Stimulated activated CD4-positive, alpha-beta T cell treated with anti-CD3 and anti-CD28 coated beads, Interleukin-12 subunit alpha, Interleukin-12 subunit beta, amount 100 ng/mL, for 4 hours (primary cell): Measurements from ENCODE around the gene KRTAP4-8.
"Not testable (repeated sequence)": the region's sequence is repeated elsewhere in the genome, so short reads cannot be mapped to it uniquely, and the experiment has no call there.

Experiments used
- DNase-seq: peaks from one replicate; pipeline ENCODE4 v3.0.0-alpha.2; 2020

KRTAP4-8 gene

DNA sequence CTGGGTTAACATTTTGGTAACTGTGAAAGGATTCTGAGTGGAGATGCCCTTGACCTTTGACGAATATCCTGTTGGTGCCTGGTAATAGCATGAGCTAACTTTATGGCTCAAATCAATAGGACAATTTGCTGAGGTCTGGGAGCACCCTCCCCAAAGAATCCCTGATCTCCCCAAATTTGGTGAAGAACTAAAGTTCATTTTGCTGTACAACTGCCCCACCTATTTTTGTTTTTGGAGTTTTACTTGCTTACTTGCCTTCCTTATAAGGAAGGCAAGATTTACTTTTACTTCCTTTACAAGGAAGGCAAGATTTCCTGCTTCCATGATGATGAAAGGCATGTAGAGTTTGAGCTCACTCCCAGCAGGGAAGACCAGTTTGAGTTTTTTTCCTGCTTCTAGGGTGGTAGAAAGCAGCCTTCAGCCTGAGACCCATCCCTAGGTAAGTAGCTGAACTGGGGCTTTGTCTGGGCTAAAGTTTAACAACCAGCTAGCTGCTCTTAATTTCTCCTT lies 10.1 kb upstream of the KRTAP4-8 start:
- no peak for DNase-seq

DNA sequence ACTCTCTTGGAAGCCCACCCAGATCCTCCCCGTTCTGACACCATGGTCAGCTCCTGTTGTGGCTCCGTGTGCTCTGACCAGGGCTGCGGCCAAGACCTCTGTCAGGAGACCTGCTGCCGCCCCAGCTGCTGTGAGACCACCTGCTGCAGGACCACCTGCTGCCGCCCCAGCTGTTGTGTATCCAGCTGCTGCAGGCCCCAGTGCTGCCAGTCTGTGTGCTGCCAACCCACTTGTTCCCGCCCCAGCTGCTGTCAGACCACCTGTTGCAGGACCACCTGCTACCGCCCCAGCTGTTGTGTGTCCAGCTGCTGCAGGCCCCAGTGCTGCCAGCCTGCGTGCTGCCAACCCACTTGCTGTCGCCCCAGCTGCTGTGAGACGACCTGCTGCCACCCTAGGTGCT lies 7.4 kb upstream of the KRTAP4-8 start, which contains the start of gene KRTAP4-9:
TSS of gene KRTAP4-9 (plus strand) at position 43 of the 400 bp plus-strand sequence. CDS start at position 43, 0 bp downstream.
- DNase-seq, result not testable (repeated sequence)

DNA sequence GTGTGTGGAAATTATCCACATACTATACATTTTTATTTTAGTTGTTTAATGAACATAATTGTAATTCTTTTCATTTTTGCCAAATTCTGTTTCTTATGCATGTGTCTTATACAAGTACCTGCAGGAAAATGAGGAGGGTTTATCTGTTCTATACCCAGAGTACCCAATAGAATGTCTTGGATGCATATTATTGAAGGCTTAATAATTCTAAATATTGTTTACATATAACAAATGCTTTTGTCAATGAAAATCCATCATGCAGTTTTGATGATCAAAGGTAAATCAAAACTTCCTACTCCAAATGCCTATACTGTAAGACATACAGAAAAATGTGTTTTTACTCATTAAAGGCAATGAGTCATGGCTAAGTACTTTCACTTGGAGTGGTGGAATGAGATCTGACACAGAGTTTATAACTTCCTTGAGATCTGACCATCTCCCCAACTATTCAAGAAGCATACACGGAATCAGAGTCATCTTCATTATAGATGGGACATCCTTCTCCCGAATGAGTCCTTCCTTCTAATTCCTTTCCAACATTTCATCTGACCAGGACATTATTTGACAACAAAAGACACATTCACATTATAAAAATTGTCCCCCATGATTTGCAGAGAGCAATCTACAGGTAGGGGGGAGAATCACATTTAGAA lies 6.6 kb upstream of the KRTAP4-8 start:
- DNase-seq, result not testable (repeated sequence)

DNA sequence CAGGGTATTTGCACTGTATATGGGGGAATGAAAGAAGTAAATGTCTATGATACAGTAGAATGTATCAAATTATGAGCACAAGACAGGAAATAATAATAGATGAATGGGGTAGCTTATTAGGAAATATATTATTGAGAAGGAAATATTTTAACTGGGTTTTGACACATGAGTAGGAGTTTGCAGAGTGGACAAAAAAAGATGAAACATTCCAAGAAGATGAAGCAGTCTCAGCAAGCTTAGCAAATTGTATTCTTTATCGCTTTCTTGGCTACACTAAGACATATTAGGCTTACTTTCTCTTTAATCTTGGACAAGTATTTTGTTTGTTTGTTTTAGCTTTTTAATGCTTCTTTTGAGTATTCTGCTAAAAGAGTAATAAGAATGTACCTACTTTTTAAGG lies 6.0 kb upstream of the KRTAP4-8 start:
- DNase-seq, result no peak

DNA sequence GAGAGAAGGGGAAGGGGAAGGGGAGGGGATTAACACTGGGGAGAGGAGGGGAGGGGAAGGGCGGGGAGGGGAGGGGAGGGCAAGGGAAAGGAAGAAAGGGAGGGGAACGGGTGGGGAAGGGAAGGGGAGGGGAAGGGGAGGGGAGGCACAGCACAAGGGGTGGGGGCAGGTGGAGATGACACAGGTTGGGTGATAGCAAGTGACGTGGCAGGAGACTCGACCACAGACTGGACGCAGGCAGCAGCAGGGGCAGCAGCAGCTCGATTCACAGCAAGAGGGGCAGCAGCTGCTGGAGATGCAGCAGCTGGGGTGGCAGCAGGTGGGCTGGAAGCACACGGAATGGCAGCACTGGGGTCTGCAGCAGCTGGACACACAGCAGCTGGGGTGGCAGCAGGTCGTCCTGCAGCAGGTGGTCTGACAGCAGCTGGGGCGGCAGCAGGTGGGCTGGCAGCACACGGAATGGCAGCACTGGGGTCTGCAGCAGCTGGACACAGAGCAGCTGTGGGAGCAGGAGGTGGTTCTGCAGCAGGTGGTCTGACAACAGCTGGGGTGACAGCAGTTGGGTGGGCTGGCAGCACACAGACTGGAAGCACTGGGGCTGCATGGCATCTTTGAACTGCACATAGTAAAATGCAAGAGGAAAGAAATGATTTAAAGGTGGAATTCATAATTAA lies 3.8 kb upstream of the KRTAP4-8 start, which contains the start of gene KRTAP4-16:
TSS of gene KRTAP4-16 (minus strand) at position 624 of the 674 bp plus-strand sequence. CDS start at position 624, 0 bp downstream.
- DNase-seq, result no peak

DNA sequence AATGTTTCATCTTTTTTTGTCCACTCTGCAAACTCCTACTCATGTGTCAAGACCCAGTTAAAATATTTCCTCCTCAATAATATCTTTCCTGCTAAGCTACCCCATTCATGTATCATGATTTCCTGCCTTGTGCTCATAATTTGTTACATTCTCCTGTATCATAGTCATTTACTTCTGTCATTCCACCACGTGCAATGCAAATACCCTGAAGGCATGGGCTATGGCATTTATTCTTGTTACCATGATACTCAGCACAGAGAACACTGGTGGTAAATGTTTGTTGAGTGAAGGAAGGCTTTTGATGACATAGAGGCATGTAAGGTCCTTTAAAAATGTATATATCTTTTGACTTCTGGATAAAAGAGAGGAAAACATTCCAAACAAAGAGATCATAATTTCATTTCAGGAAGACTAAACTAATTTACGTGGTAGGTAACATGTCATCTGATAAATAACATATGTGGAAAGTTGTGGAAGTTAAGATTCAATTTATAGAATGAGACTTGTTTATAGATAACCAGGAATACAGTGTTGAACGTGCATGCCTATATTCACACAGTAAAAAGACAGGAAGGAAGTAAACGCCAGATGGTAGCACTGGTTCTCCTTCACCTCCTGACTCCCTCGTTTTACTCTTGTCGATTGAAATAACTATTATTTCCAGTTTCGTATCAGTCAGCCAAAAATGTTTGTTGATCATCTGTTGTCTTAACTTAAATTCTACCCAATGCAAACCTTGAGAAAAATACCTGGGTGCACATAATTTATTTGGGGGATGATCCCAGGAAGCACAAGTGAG lies 1.9 kb upstream of the KRTAP4-8 start:
- not testable (repeated sequence) for DNase-seq

DNA sequence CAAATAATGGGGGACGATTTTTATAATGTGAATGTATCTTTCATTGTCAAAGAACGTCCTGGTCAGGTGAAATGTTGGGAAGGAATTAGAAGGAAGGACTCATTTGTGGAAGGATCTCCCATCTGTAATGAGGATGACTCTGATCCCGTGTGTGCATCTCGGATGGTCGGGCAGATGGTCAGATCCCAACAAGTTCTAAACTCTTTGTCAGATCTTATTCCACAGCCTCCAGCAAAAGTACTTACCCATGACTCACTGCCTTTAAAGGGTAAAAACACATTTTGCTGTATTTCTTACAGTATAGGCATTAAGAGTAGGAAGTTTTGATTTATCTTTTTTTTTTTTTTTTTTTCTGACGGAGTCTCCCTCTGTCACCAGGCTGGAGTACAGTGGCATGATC lies 539 bp upstream of the KRTAP4-8 start:
- DNase-seq, result no peak

DNA sequence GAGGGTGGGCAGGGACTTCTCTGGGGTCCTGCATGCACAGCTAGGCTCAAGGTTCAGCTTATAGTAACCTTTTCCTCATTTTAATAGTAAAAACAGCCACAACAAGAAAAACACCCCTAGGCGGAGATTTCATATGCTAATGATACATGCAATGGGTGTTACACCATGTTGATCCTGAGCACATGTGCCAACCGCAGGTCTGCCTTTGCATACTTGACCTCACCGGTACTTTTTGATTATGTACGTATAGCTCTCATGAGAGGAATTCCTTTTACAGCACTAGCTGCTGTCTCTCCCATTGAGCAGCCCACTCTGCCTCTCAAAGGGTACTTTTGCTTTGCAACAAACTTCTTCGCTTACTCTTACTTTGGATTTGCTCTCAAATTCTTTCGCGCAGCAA lies 1.9 kb downstream of the KRTAP4-8 start:
- no peak for DNase-seq

DNA sequence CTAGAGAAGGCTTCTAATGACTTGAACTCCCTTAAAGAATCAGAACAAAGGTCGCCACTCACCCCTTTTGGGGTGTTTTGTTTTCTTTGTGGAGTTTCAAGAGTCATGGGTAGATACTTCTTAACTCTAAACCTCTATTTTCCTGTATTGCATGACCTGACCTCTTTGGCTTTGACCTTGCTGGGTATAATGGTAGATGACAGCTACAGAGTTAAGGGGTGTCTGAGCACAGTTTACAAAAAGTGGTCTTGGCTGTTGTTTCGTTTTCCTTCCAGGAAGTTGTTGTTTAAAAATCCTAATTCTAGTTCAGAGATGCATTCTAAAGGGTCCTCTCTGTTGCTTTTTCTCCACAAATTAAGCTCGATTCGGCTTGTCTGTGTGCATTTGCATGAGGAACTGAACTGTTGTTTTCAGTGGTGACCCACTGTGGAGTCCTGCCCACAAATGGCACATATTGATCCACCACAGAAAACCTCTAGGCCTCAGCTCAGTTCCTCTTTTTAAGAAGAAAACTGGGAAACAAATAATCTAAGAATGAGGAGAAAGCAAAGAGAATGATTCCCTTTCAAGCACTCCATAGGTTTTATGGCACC lies 9.1 kb downstream of the KRTAP4-8 start:
- not testable (repeated sequence) for DNase-seq

DNA sequence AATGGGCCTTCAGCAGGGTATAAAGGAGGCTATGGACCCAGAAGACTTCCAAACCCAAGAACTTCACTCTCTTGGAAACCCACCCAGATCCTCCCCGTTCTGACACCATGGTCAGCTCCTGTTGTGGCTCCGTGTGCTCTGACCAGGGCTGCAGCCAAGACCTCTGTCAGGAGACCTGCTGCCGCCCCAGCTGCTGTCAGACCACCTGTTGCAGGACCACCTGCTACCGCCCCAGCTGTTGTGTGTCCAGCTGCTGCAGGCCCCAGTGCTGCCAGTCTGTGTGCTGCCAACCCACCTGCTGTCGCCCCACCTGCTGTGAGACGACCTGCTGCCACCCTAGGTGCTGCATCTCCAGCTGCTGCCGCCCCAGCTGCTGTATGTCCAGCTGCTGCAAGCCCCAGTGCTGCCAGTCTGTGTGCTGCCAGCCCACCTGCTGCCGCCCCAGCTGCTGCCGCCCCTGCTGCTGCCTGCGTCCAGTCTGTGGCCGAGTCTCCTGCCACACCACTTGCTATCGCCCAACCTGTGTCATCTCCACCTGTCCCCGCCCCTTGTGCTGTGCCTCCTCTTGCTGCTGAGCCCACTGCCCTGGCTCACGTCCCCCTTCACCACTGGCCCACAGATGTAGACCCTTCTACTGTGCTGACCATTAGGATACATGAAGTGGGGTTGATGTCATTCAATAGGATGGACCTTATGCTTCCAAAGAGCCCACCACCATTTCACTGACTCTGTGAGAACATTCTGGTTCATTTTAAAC lies 13.7 kb downstream of the KRTAP4-8 start, which contains the start of gene KRTAP4-7:
TSS of gene KRTAP4-7 (plus strand) at position 51 of the 757 bp plus-strand sequence. CDS start at position 108, 57 bp downstream.
- not testable (repeated sequence) for DNase-seq

DNA sequence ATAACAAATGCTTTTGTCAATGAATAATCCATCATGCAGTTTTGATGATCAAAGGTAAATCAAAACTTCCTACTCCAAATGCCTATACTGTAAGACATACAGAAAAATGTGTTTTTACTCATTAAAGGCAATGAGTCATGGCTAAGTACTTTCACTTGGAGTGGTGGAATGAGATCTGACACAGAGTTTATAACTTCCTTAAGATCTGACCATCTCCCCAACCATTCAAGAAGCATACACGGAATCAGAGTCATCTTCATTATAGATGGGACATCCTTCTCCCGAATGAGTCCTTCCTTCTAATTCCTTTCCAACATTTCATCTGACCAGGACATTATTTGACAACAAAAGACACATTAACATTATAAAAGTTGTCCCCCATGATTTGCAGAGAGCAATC lies 14.5 kb downstream of the KRTAP4-8 start:
- DNase-seq, result not testable (repeated sequence)

DNA sequence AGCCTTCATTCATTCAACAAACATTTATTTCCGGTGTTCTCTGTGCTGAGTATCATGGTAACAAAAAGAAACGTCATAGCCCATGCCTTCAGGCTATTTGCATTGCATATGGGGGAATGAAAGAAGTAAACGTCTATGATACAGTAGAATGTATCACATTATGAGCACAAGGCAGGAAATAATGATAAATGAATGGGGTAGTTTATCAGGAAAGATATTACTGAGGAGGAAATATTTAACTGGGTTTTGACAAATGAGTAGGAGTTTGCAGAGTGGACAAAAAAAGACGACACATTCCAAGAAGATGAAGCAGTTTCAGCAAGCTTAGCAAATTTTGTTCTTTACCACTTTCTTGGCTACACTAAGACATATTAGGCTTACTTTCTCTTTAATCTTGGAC lies 15.3 kb downstream of the KRTAP4-8 start:
- DNase-seq, result no peak

DNA sequence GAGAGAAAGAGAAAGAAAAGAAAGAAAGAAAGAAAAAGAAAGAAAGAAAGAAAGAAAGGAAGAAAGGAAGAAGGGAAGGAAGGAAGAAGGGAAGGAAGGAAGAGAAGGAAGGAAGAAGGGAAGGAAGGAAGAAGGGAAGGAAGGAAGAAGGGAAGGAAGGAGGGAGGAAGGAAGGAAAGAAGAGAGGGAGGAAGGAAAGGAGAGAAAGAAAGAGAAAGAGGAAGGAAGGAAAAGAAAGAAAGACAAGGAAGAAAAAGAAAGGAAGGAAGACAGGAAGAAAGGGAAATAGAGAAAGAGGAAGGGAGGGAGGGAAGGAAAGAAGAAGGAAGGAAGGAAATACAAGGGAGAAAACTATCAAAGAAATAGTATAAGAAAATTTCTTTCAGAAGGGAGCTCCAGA lies 21.2 kb downstream of the KRTAP4-8 start:
- no peak for DNase-seq

DNA sequence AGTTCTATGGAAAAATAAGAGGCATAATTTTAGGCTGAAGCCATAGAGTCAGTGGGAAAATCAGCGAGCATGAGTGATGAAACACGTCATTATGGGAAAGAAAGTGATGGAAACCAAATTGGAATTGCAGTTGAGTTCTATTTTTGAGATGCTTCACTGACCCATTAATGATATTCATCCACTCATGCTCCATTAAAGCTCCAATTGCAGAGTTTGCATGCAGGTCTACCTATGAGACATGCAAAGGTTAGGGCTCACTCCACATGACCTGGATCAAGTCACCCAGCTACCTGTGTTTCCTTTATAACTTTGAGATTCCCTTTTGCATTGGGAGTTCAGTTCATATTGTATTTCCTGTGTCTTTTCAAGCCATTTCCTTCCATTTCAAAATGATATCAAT lies 24.3 kb downstream of the KRTAP4-8 start:
- DNase-seq, result no peak

DNA sequence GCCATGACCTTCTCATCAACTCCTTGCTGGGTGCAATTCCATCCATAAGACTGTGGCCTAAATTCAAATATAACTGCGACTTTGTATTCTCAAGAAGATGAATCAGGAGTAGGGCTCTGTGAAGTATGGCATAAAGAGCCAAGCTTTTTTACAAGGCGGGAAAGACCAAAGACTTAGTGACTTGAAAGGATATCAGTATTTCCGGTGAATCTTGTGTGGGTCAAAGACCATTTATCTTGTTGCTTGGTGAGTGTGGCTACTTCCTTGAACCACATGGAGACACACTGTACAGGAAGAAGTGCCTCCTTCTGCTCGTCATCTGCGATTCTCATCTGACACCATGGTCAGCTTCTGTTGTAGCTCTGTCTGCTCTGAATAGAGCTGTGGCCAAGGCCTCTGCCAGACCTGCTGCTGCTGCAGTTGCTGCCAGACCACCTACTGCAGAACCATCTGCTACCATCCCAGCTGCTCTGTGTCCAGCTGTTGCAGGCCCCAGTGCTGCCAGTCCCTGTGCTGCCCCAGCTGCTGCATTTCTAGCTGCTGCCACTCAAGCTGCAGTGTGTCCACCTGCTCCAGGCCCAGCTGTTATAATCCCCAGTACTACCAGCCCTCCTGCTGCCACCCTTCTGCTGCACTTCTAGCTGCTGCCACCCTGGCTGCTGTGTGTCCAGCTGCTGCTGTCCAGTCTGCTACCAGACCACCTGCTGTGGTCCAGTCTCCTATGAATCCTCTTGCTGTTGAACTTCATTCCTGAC lies 26.2 kb downstream of the KRTAP4-8 start:
- DNase-seq, result no peak

DNA sequence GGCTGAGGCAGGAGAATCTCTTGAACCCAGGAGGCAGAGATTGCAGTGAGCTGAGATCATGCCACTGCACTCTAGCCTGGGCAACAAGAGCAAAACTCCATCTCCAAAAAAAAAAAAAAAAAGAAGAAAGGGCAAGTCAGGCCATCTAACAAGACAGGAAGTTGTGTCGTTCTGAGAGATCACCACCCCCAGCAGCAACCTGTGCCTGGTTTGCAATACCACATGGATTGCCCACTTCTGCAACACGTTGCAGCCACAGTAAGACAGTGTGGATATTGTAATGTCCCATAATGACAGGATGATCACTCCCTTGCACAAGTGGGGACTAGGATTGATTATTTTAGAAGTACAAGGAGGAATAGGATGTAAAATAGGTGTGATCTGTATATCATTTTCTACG lies 28.9 kb downstream of the KRTAP4-8 start:
- no peak for DNase-seq

DNA sequence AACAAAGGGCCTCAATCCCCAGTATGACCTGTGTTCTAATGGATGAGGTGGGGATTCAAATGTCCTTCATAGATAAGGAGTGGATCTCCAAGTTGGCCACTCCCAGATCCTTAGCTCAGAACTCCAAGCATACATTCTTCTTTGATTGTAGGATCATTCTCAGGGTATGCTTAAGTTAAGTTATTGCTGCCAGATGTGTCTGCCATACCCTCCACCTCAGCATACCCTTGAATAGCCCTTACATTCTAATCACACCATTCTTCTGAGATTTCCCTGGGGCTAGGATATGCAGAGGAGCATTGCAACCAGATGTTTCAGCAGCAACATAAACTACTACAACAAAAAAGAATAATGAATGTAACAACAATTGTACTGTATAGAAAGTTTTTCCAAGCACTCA lies 30.7 kb downstream of the KRTAP4-8 start:
- no peak for DNase-seq

DNA sequence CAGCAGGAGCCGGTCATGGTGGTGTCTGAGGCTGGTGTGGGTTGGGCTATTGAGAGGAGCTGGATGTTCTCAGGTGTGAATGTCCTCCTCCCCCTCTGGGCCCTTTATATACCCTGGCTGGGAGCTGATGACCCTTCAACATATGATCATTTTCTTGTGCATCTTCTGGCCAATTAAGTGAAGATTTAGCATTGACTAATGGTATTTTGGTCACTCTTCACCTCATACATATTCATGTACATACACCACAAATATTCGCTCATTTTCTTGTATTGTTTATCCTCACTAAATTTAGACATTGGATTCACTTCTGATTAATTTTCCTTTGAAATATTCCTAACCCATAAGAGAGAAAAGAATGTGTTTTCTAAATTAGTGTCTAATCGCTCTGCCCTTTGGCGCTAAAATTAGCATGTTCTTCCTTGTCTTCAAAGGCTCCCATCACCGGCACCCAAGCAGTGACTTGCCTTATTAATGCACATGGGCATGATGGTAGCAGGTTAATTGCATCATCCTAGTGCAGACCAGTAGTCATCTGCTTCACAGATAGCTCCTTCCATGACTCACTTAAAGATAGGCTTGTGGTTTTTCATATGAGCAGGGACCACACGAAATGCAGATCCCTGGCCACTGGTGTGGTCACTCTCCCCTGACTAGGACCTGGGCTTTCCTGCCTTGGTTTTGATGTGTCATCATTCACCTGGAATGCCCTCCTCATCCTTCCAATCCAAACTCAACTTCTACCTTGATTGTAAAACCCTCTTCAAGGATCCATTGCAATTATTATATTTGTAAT lies 31.9 kb downstream of the KRTAP4-8 start, which contains the start of gene KRTAP2-4:
TSS of gene KRTAP2-4 (minus strand) at position 51 of the 796 bp plus-strand sequence. CDS start at position 17, 34 bp downstream.
- DNase-seq, result no peak

DNA sequence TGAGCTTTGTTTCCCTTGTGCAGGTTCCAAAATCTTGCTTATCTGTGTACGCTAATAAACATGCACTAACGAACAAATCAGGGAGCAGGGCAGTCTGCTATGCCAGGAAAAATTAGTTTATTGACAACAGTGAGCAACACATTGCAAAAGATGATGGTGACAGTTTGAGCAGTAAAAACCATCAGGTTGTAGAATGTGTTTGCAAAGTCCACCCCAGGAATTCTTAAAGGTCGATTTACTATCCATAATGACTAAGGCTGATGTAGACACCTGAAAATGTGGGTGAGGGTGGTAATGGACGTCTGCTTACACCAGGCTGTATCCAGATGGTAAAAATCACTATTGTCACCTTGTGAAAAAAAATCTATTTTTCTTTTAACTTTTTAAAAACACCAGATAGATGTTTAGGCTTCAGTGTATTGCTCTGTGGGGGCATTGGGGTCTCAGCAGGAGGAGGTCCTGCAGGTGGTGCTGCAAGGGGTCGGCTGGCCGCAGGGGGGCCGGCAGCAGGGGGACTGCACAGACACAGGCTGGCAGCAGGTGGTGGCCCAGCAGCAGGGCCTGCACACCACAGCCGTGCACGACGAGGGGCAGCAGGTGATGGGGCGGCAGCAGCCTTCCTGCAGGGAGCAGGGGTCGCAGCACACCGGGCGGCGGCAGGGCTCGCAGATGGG lies 32.8 kb downstream of the KRTAP4-8 start:
- DNase-seq, result not testable (repeated sequence)

DNA sequence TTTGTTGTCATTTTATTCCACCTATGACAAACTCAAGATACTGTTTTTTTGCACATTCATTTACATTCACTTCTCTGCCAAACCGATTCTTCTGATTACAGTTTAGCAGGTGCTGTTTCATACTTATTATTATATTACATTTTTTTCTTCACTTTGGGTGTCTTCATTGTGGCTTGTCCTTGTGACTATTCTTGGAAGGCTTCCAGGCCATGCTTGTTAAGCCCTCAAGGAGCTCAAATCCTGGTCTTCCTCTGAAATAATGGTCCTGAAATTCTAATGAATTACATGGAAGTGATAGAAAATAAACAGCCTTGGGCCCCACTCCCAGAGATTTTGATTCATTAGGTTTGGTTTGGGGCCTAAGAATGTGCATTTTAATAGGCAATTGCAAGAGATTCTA lies 33.6 kb downstream of the KRTAP4-8 start:
- DNase-seq, result no peak
